CD14-positive monocyte (primary cell): ENCODE data around the gene IL1RL2. TPM values are rescaled to one million over a fixed set of nuclear protein-coding genes. Genes with fewer than 3 reads are reported as not detected.

Experiments used
- DNase-seq, 3 donors: peaks; one replicate each; pipeline ENCODE4 v3.0.0-alpha.2; 2011 to 2022
- H2AFZ ChIP-seq: 2 replicates; pipeline ENCODE4 v1.6.0; 2012; ENCODE audit warnings: mild to moderate bottlenecking, low read depth, low read length, inconsistent platforms; ENCODE audit not compliant: insufficient read depth, poor library complexity, severe bottlenecking
- H3K27ac ChIP-seq, 2 donors: 1 replicate in 1 of 2; 2 replicates in 1 of 2; pipeline ENCODE4 v1.5.1; 2012 to 2013; ENCODE audit warnings: low read length in 2 of 2, control low read depth in 1 of 2, inconsistent platforms in 1 of 2, low read depth in 1 of 2, mild to moderate bottlenecking in 1 of 2
- H3K27me3 ChIP-seq, 2 donors: one replicate each; pipeline versions ENCODE4 v1.6.0 to v1.6.1; 2011 to 2013; ENCODE audit warnings: low read length in 2 of 2; ENCODE audit not compliant: control insufficient read depth in 2 of 2, insufficient read depth in 2 of 2
- H3K36me3 ChIP-seq, 2 donors: replicated peaks in 1 of 2; 1 replicate in 1 of 2; 2 replicates in 1 of 2; pipeline versions ENCODE4 v1.5.1 to v1.6.1; 2012 to 2013; ENCODE audit warnings: low read length in 2 of 2, control low read depth in 1 of 2, inconsistent platforms in 1 of 2, mild to moderate bottlenecking in 1 of 2; ENCODE audit not compliant: insufficient read depth in 2 of 2, control insufficient read depth in 1 of 2
- H3K4me1 ChIP-seq, 2 donors: 1 replicate in 1 of 2; 2 replicates in 1 of 2; pipeline versions ENCODE4 v1.5.1 to v1.6.1; 2012 to 2013; ENCODE audit warnings: low read length in 2 of 2, control low read depth in 1 of 2, inconsistent platforms in 1 of 2, mild to moderate bottlenecking in 1 of 2, moderate library complexity in 1 of 2; ENCODE audit not compliant: insufficient read depth in 2 of 2, control insufficient read depth in 1 of 2
- H3K4me2 ChIP-seq: replicated peaks from 2 replicates; pipeline ENCODE3; 2012; ENCODE audit warnings: low read length, moderate library complexity, mild to moderate bottlenecking; ENCODE audit not compliant: poor library complexity, severe bottlenecking; ENCODE audit errors: extremely low read depth
- H3K4me3 ChIP-seq, 3 experiments: fragments of 200-600 bp in 1 of 3; sonication (generic) in 1 of 3; replicated peaks in 1 of 3; 1 replicate in 2 of 3; 2 replicates in 1 of 3; pipeline ENCODE4 v1.5.1; 2011 to 2013; ENCODE audit warnings: low read length in 3 of 3, mild to moderate bottlenecking in 3 of 3, control low read depth in 2 of 3, low read depth in 2 of 3, inconsistent platforms in 1 of 3, moderate library complexity in 1 of 3
- H3K79me2 ChIP-seq: 2 replicates; pipeline ENCODE4 v1.6.0; 2012; ENCODE audit warnings: mild to moderate bottlenecking, control low read depth, inconsistent platforms, low read length, moderate library complexity; ENCODE audit not compliant: insufficient read depth
- H3K9ac ChIP-seq: 2 replicates; pipeline ENCODE4 v1.6.0; 2017; ENCODE audit warnings: low read length, mild to moderate bottlenecking; ENCODE audit not compliant: insufficient read depth, poor library complexity, severe bottlenecking
- H3K9me3 ChIP-seq, 2 donors: replicated peaks in 1 of 2; 1 replicate in 1 of 2; 2 replicates in 1 of 2; pipeline versions ENCODE4 v1.5.1 to v1.6.1; 2012 to 2013; ENCODE audit warnings: low read length in 2 of 2, control low read depth in 1 of 2; ENCODE audit not compliant: control insufficient read depth in 1 of 2, insufficient read depth in 1 of 2
- H4K20me1 ChIP-seq: 2 replicates; pipeline ENCODE4 v1.6.0; 2012; ENCODE audit warnings: mild to moderate bottlenecking, low read length, control low read depth, moderate library complexity; ENCODE audit not compliant: insufficient read depth
- H3K27ac Mint-ChIP-seq, 7 donors: one replicate each; pipeline ENCODE4 v1.8.0; 2020; ENCODE audit warnings: mild to moderate bottlenecking in 7 of 7, mixed read lengths in 7 of 7, moderate library complexity in 6 of 7, inconsistent platforms in 2 of 7
- H3K27me3 Mint-ChIP-seq, 3 donors: one replicate each; pipeline ENCODE4 v1.8.0; 2021 to 2022; ENCODE audit warnings: low read depth in 3 of 3, mild to moderate bottlenecking in 3 of 3, mixed read lengths in 3 of 3, moderate library complexity in 3 of 3, inconsistent platforms in 1 of 3
- H3K36me3 Mint-ChIP-seq, 2 donors: one replicate each; pipeline ENCODE4 v1.8.0; 2020; ENCODE audit warnings: mixed read lengths in 2 of 2, inconsistent platforms in 1 of 2, mild to moderate bottlenecking in 1 of 2
- H3K4me1 Mint-ChIP-seq: one replicate; pipeline ENCODE4 v1.8.0; 2020; ENCODE audit warnings: mild to moderate bottlenecking, mixed read lengths
- H3K4me3 Mint-ChIP-seq, 2 donors: one replicate each; pipeline ENCODE4 v1.8.0; 2020; ENCODE audit warnings: mild to moderate bottlenecking in 2 of 2, mixed read lengths in 2 of 2, moderate library complexity in 1 of 2
- H3K9me3 Mint-ChIP-seq, 7 donors: one replicate each; pipeline ENCODE4 v1.8.0; 2020 to 2022; ENCODE audit warnings: mixed read lengths in 7 of 7, mild to moderate bottlenecking in 6 of 7, moderate library complexity in 6 of 7, inconsistent platforms in 2 of 7
- CTCF ChIP-seq: fragments of 200-600 bp; IDR thresholded peaks from one replicate; pipeline ENCODE4 v1.8.0; 2022; ENCODE audit warnings: antibody characterized with exemption, mild to moderate bottlenecking
- WGBS: methylation state at CpG from one replicate; pipeline ENCODE4 v1.1.5; 2013; ENCODE audit warnings: missing lambda C conversion rate; ENCODE audit not compliant: insufficient coverage; 5-methylcytosine and 5-hydroxymethylcytosine counted together
- intact Hi-C, 2 donors: fragments of 100-400 bp; cut with micrococcal nuclease; formaldehyde crosslinking; loops; one replicate each; pipeline versions ENCODE4 v1.15.0 to v1.15.1; 2023
- polyA plus RNA-seq, 3 donors: library from polyadenylated mRNA; depleted of rRNA in 1 of 3; unstranded in 2 of 3; stranded (reverse) in 1 of 3; fragments of 300-500 nt in 2 of 3; fragments of >200 nt in 1 of 3; fragmentation: Illumina TruSeq in 2 of 3; gene quantifications; 1 replicate in 2 of 3; 2 replicates in 1 of 3; pipeline ENCODE4 v1.2.3, GENCODE V29; 2012 to 2021

IL1RL2 gene
- polyA plus RNA-seq, 3 donors: 0.07 to 1.5 TPM; not detected in 1

DNA sequence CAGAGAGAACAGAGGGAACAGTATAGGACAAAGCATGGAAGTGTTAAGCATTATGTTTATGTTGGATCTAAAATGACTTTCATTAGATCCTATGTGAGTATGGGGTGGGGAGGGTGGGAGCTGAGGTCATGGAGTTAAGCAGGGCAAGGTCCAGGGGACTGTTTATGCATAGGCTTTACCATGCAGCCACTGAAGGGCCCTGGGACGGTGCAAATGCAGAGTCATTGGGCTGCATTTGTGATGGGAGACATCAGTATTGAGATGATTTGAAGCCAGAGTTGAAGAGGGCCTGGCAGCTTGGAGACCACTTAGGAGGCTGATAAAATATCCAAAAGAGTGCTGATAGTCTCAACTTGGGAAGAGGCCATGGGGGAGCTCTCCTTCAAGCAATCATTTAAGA is 22.7 kb downstream of the IL1RL2 start:
- no peak for TF ChIP-seq CTCF
- no peaks in the 10 kb centered on the region for H3K36me3 Mint-ChIP-seq
- H3K4me3 ChIP-seq: no peak overlapping the region
- intact Hi-C loops: no loop called here
- no peaks in the 10 kb centered on the region for H3K36me3 ChIP-seq
- no peak overlapping the region for H3K4me3 Mint-ChIP-seq
- H3K27ac ChIP-seq: no peak overlapping the region
- H3K9me3 ChIP-seq: no peaks in the 10 kb centered on the region
- H3K4me2 ChIP-seq: no peak overlapping the region
- no peak overlapping the region for H3K9ac ChIP-seq
- no peaks in the 10 kb centered on the region for H3K27me3 ChIP-seq
- no peak for DNase-seq
- peaks cover 0 to 4% (median 4%) of the 10 kb centered on the region in 7 donors for H3K9me3 Mint-ChIP-seq
- no peaks in the 10 kb centered on the region for H3K4me1 ChIP-seq
- H3K79me2 ChIP-seq: no peaks in the 10 kb centered on the region
- no peak overlapping the region for H2AFZ ChIP-seq
- 0% methylated on average over 1 of the region's 1 CpG for WGBS
- H3K4me1 Mint-ChIP-seq: peaks cover 4% of the 10 kb centered on the region
- peaks cover 0 to 3% (median 0%) of the 10 kb centered on the region in 3 donors for H3K27me3 Mint-ChIP-seq
- no peaks in the 10 kb centered on the region for H4K20me1 ChIP-seq
- H3K27ac Mint-ChIP-seq: no peak overlapping the region

GRCh38 chr2:102217032-102217431 is 30.2 kb downstream of the IL1RL2 start:
- Histone ChIP-seq H3K79me2 (no peaks in the 10 kb centered on the region), H3K27ac (no peak overlapping the region), H3K9ac (no peak overlapping the region), H2AFZ (no peak overlapping the region), H3K4me3 (no peak overlapping the region), H3K4me2 (no peak overlapping the region), H4K20me1 (no peaks in the 10 kb centered on the region), H3K36me3 (no peaks in the 10 kb centered on the region), H3K9me3 (peaks cover 4 to 15% of the 10 kb centered on the region in 2 donors), H3K4me1 (peaks cover 0 to 6% of the 10 kb centered on the region in 2 donors), H3K27me3 (no peaks in the 10 kb centered on the region)
- no peak for TF ChIP-seq CTCF
- Mint-ChIP-seq H3K36me3 (peaks cover 0 to 2% of the 10 kb centered on the region in 2 donors), H3K9me3 (peaks cover 21 to 37% (median 24%) of the 10 kb centered on the region in 7 donors), H3K27ac (no peak overlapping the region), H3K4me3 (no peak overlapping the region), H3K4me1 (peaks cover 6% of the 10 kb centered on the region), H3K27me3 (peaks cover 0 to 1% (median 0%) of the 10 kb centered on the region in 3 donors)
- intact Hi-C loops: no loop called here
- no peak for DNase-seq
